GM06990 (cell line): ENCODE results near the gene GPC1.
A peak's percentile ranks its signal among the peaks of the same experiment; 100 is the strongest.

Experiments used
- DNase-seq: peaks from one replicate; pipeline ENCODE4 v3.0.0-alpha.2; 2011; ENCODE audit not compliant: insufficient read length; ENCODE audit errors: extremely low read depth
- H3K27me3 ChIP-seq: replicated peaks from 2 replicates; pipeline ENCODE4 v1.6.0; 2011; ENCODE audit warnings: low read length; ENCODE audit not compliant: control insufficient read depth, insufficient read depth
- H3K36me3 ChIP-seq: 2 replicates; pipeline ENCODE4 v1.5.1; 2011; ENCODE audit warnings: low read length; ENCODE audit not compliant: control insufficient read depth, insufficient read depth
- H3K4me3 ChIP-seq: replicated peaks from 2 replicates; pipeline ENCODE4 v1.5.1; 2011; ENCODE audit warnings: low read depth, mild to moderate bottlenecking, control low read depth, low read length
- TF ChIP-seq, protein P1 (sequence below): IDR thresholded peaks from 2 replicates; pipeline ENCODE4 v1.5.1; 2011; ENCODE audit warnings: low read length, control low read depth, mild to moderate bottlenecking, inconsistent platforms; ENCODE audit not compliant: insufficient read depth, poor library complexity, severe bottlenecking

GPC1 gene

DNA sequence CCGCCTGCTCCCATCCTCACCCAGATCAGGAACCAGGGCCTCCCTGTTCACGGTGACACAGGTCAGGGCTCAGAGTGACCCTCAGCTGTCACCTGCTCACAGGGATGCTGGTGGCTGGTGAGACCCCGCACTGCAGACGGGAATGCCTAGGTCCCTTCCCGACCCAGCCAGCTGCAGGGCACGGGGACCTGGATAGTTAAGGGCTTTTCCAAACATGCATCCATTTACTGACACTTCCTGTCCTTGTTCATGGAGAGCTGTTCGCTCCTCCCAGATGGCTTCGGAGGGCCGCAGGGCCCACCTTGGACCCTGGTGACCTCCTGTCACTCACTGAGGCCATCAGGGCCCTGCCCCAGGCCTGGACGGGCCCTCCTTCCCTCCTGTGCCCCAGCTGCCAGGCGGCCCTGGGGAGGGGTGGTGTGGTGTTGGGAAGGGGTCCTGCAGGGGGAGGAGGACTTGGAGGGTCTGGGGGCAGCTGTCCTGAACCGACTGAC is 31.7 kb downstream of the GPC1 start:
- Histone ChIP-seq H3K36me3 (no peaks in the 10 kb centered on the region), H3K27me3 (no peaks in the 10 kb centered on the region), H3K4me3 (no peak overlapping the region)
- TF ChIP-seq, protein P1, sequence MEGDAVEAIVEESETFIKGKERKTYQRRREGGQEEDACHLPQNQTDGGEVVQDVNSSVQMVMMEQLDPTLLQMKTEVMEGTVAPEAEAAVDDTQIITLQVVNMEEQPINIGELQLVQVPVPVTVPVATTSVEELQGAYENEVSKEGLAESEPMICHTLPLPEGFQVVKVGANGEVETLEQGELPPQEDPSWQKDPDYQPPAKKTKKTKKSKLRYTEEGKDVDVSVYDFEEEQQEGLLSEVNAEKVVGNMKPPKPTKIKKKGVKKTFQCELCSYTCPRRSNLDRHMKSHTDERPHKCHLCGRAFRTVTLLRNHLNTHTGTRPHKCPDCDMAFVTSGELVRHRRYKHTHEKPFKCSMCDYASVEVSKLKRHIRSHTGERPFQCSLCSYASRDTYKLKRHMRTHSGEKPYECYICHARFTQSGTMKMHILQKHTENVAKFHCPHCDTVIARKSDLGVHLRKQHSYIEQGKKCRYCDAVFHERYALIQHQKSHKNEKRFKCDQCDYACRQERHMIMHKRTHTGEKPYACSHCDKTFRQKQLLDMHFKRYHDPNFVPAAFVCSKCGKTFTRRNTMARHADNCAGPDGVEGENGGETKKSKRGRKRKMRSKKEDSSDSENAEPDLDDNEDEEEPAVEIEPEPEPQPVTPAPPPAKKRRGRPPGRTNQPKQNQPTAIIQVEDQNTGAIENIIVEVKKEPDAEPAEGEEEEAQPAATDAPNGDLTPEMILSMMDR, result no peak
- peak; percentile 3 for DNase-seq

DNA sequence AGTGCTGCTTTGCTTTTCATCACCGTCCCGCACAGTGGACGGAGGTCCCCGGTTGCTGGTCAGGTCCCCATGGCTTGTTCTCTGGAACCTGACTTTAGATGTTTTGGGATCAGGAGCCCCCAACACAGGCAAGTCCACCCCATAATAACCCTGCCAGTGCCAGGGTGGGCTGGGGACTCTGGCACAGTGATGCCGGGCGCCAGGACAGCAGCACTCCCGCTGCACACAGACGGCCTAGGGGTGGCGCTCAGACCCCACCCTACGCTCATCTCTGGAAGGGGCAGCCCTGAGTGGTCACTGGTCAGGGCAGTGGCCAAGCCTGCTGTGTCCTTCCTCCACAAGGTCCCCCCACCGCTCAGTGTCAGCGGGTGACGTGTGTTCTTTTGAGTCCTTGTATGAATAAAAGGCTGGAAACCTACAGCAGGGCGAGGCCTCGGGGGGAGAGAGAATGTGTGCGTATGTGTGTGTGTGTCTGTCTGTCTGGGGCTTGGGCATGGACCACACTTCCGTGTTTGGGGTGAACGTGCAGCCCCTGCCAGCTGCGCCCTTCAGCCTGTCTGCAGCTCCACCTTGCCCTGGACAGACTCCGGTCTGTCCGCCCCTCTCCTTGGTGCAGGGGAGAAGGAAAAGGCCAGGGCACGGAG is 32.3 kb downstream of the GPC1 start:
- Histone ChIP-seq H3K36me3 (no peaks in the 10 kb centered on the region), H3K27me3 (no peaks in the 10 kb centered on the region), H3K4me3 (no peak overlapping the region)
- DNase-seq, result peak; percentile 6
- TF ChIP-seq, protein P1, result no peak

DNA sequence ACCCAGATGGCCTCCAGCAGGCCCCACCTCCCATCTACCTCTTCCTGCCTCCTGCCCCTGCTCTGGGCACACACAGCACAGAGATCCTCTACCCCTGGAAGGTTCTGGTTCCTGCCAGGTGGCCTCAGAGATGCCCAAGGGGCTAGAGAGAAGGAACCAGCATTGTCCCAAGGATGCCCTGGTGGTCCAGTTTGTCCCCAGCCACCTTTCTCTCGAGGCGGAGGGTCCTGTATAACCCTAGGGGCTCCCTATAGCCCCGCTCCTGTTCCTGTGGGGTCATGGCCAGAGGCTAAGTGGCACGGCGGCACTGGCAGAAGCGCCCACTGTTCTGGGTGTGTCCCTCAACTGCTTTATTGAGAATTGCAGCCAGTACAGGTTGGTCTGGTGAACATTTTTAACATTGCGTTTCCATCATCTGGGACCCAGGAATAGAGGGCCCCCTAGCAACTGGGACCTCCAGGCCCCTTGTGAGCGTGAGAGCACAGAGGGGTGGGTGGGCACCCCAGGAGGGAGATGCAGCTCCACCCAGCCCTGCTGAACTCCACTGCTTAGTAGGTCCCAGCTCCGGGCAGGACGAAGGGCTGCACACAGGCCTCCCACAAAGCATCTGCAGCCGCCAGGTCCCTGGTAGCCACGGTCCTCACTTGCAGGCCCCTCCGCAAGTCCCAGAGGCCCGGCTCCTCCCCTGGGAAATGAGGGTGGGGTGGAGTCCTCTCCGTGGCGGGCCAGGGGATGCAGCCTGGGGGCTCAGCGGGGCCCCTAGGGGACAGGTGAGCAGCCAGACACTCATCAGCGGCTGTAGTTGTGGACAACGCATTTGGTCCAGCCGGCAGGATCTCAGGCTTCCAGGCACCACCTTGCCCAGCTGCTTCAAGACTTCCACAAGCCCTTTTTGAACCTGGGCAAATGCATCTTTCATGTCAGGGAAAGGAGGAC is 33.1 kb downstream of the GPC1 start:
- H3K27me3 ChIP-seq, result no peaks in the 10 kb centered on the region
- H3K36me3 ChIP-seq, result no peaks in the 10 kb centered on the region
- TF ChIP-seq, protein P1, result no peak
- DNase-seq, result no peak
- no peak overlapping the region for H3K4me3 ChIP-seq

DNA sequence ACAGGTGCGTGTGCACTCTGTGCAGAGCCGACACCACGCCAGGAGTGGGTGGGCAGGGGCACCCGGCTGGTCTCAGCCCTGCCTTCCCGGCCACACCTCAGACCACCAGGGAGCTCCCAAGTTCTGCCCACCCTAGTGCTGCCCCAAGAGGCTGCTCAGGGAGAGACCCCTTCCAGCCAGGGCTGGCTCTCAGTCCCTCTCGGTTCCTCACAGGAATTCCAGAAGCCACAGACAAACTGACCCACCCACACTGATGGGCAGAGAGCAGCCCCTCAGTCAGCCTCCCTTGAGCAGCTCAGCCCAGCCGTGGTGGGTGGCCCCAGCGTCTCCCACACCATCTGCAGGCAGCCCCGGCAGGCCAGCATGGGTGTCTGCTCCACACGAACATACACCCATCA is 33.8 kb downstream of the GPC1 start:
- TF ChIP-seq, protein P1, result no peak
- Histone ChIP-seq H3K27me3 (no peaks in the 10 kb centered on the region), H3K4me3 (no peak overlapping the region), H3K36me3 (no peaks in the 10 kb centered on the region)
- peak; percentile 5 for DNase-seq

DNA sequence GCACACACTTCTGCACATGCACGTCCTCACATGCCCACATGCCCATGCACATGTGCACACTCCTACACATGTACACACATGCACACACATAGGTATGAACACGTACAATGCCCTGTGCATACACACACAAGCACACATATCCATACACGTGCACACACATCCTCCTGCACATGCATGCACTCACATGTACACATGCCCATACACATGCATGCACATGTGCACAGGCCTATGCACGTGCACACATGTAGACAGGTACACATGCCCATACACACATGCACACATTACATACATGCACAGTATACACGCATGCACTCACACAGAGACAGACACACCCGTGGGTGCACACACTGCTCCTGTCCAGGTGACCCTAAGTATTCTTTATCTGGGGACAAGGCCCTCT is 34.3 kb downstream of the GPC1 start:
- H3K4me3 ChIP-seq, result no peak overlapping the region
- no peak for DNase-seq
- TF ChIP-seq, protein P1, result no peak

More for the DNA sequence above, 34.3 kb downstream of the GPC1 start:
- no peaks in the 10 kb centered on the region for H3K27me3 ChIP-seq
- H3K36me3 ChIP-seq, result no peaks in the 10 kb centered on the region
